ENCODE measurements around the gene GABRR2.

- no peak for TF ChIP-seq NR2C2 (IDR thresholded peaks at IDR 0.05; ENCODE audit: borderline replicate concordance, control insufficient read depth, insufficient read length, low read depth)
- TF ChIP-seq SREBF1 (IDR thresholded peaks at IDR 0.05; ENCODE audit: low read length), result no peak
- no peak for TF ChIP-seq USF2 (IDR thresholded peaks at IDR 0.05; ENCODE audit: borderline replicate concordance, low read depth, low read length)
- TF ChIP-seq IRF5 (IDR thresholded peaks at IDR 0.05; ENCODE audit: borderline replicate concordance), result no peak
These were observed 57.3 kb downstream of the GABRR2 start for GRCh38 chr6:89257781-89258180.
